Measurements from ENCODE around the gene ATP8B4.

Gene ATP8B4

GRCh38 chr15:49926740-49927139, 192.3 kb downstream of the ATP8B4 start:
- H3K4me3 ChIP-seq (ENCODE audit: low read depth, low read length) = no peak overlapping the region
- TF ChIP-seq POLR2A (IDR thresholded peaks at IDR 0.05; ENCODE audit: extremely low read depth, insufficient read length) (no peak), CTCF (IDR thresholded peaks at IDR 0.05; ENCODE audit: low read depth, low read length) (no peak), MAX (IDR thresholded peaks at IDR 0.05; ENCODE audit: low read depth, low read length) (no peak), MYC (IDR thresholded peaks at IDR 0.05; ENCODE audit: low read depth, low read length) (no peak)
- no peak for DNase-seq (ENCODE audit: low read depth)

GRCh38 chr15:49923671-49924070, 195.4 kb downstream of the ATP8B4 start:
- TF ChIP-seq MAX (IDR thresholded peaks at IDR 0.05; ENCODE audit: low read depth, low read length) = no peak
- TF ChIP-seq MYC (IDR thresholded peaks at IDR 0.05; ENCODE audit: low read depth, low read length) = no peak
- no peak for TF ChIP-seq POLR2A (IDR thresholded peaks at IDR 0.05; ENCODE audit: extremely low read depth, insufficient read length)
- TF ChIP-seq CTCF (IDR thresholded peaks at IDR 0.05; ENCODE audit: low read depth, low read length) = no peak
- no peak for DNase-seq (ENCODE audit: low read depth)
- H3K4me3 ChIP-seq (ENCODE audit: low read depth, low read length) = no peak overlapping the region

GRCh38 chr15:49919034-49919433, 200.0 kb downstream of the ATP8B4 start:
- no peak for DNase-seq (ENCODE audit: low read depth)
- no peak overlapping the region for H3K4me3 ChIP-seq (ENCODE audit: low read depth, low read length)
- TF ChIP-seq MAX (IDR thresholded peaks at IDR 0.05; ENCODE audit: low read depth, low read length) = no peak
- TF ChIP-seq CTCF (IDR thresholded peaks at IDR 0.05; ENCODE audit: low read depth, low read length) = no peak
- no peak for TF ChIP-seq POLR2A (IDR thresholded peaks at IDR 0.05; ENCODE audit: extremely low read depth, insufficient read length)
- no peak for TF ChIP-seq MYC (IDR thresholded peaks at IDR 0.05; ENCODE audit: low read depth, low read length)

GRCh38 chr15:49918121-49918520, 200.9 kb downstream of the ATP8B4 start:
- no peak for DNase-seq (ENCODE audit: low read depth)
- TF ChIP-seq CTCF (IDR thresholded peaks at IDR 0.05; ENCODE audit: low read depth, low read length) (no peak), MAX (IDR thresholded peaks at IDR 0.05; ENCODE audit: low read depth, low read length) (no peak), MYC (IDR thresholded peaks at IDR 0.05; ENCODE audit: low read depth, low read length) (no peak), POLR2A (IDR thresholded peaks at IDR 0.05; ENCODE audit: extremely low read depth, insufficient read length) (no peak)
- H3K4me3 ChIP-seq (ENCODE audit: low read depth, low read length) = no peak overlapping the region

- TF ChIP-seq MYC (IDR thresholded peaks at IDR 0.05; ENCODE audit: low read depth, low read length) = no peak
- TF ChIP-seq POLR2A (IDR thresholded peaks at IDR 0.05; ENCODE audit: extremely low read depth, insufficient read length) = no peak
- TF ChIP-seq MAX (IDR thresholded peaks at IDR 0.05; ENCODE audit: low read depth, low read length) = no peak
- TF ChIP-seq CTCF (IDR thresholded peaks at IDR 0.05; ENCODE audit: low read depth, low read length) = no peak
- DNase-seq (ENCODE audit: low read depth) = no peak
- H3K4me3 ChIP-seq (ENCODE audit: low read depth, low read length) = no peak overlapping the region
Observed at GRCh38 chr15:49916998-49917397, 202.0 kb downstream of the ATP8B4 start.

GRCh38 chr15:49915822-49916221, 203.2 kb downstream of the ATP8B4 start:
- DNase-seq (ENCODE audit: low read depth) = no peak
- TF ChIP-seq CTCF (IDR thresholded peaks at IDR 0.05; ENCODE audit: low read depth, low read length) (no peak), MAX (IDR thresholded peaks at IDR 0.05; ENCODE audit: low read depth, low read length) (no peak), MYC (IDR thresholded peaks at IDR 0.05; ENCODE audit: low read depth, low read length) (no peak), POLR2A (IDR thresholded peaks at IDR 0.05; ENCODE audit: extremely low read depth, insufficient read length) (no peak)
- H3K4me3 ChIP-seq (ENCODE audit: low read depth, low read length) = no peak overlapping the region

Measured in NB4 (cell line).